SU-DHL-6 (cell line): ENCODE data around the gene ARF4.

Experiments used
- EZH2phosphoT487 ChIP-seq: fragments of 200-600 bp; sonication (generic), shearing (Covaris generic); conservative IDR thresholded peaks from 2 replicates; pipeline ENCODE4 v1.6.1; 2018; ENCODE audit warnings: mild to moderate bottlenecking, antibody characterized with exemption, low read length, moderate library complexity, mixed read lengths
- TF ChIP-seq, protein P1 (sequence below): fragments of 200-600 bp; sonication (generic); IDR thresholded peaks from one replicate; pipeline ENCODE4 v1.5.1; 2017; ENCODE audit warnings: antibody characterized with exemption, mild to moderate bottlenecking, low read length, moderate library complexity; ENCODE audit not compliant: insufficient read depth, poor library complexity, severe bottlenecking

DNA sequence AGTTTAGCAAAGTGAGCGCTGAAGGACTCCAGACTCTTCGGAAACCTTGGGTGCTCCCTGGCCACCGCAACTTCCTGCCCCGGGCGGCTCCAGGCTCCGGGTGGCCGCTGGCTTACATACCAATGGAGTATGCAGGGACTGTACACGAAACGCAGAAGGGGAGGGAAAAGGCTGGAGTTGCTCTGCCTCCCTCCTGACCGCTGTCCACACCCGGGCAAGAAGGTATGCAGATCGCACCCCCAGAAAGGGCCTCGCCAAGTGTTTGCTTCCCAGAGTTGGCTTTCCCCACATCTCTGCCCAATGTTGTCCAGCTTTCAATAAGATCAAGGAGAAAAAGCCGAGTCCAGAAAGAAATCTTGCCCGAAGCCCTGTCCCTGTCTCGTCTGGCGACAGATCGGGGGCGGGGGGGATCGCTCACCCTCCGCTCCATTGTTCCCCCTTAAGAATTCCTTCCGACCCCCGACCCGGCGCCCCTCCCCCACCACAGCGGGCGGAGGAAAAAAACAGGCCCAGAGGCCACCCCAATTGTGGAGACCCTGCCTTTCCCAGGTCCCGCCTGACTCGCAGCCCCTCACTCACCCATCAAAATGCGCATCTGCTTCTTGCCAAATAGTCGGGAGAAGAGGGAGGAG is 533 bp downstream of the ARF4 start:
- TF ChIP-seq EZH2phosphoT487 = no peak
- TF ChIP-seq, protein P1, sequence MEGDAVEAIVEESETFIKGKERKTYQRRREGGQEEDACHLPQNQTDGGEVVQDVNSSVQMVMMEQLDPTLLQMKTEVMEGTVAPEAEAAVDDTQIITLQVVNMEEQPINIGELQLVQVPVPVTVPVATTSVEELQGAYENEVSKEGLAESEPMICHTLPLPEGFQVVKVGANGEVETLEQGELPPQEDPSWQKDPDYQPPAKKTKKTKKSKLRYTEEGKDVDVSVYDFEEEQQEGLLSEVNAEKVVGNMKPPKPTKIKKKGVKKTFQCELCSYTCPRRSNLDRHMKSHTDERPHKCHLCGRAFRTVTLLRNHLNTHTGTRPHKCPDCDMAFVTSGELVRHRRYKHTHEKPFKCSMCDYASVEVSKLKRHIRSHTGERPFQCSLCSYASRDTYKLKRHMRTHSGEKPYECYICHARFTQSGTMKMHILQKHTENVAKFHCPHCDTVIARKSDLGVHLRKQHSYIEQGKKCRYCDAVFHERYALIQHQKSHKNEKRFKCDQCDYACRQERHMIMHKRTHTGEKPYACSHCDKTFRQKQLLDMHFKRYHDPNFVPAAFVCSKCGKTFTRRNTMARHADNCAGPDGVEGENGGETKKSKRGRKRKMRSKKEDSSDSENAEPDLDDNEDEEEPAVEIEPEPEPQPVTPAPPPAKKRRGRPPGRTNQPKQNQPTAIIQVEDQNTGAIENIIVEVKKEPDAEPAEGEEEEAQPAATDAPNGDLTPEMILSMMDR = no peak
